NCI-H187 treated with DMSO at 0.1 percent for 48 hours (cell line): ENCODE results near the gene DCBLD2.

ENCODE experiments used
- DNase-seq: peaks from one replicate; lab custom pipeline; 2025; lab: John Stamatoyannopoulos, UW

DCBLD2 gene

DNA sequence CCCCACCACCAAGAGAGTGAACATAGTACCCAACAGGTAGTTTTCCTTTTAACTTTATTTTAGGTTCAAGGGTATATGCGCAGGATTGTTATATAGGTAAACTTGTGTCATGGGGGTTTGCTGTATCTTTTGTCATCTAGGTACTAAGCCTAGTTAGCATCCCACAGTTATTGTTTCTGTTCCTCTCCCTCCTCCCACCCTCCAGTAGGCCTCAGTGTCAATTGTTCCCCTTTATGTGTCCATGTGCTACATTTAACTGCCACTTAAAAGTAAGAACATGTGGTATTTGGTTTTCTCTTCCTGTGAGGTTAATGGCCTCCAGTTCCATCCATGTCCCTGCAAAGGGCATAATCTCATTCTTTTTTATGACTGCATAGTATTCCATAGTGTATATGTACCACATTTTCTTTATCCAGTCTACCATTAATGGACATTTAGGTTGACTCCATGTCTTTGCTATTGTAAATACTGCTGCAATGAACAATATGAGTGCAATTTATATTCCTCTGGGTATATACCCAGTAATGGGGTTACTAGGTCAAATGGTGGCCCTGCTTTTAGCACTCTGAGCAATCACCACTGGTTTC, 72.2 kb downstream of the DCBLD2 start:
- no peak for DNase-seq

GRCh38 chr3:98827221-98827920, 74.1 kb downstream of the DCBLD2 start:
- DNase-seq: no peak

DNA sequence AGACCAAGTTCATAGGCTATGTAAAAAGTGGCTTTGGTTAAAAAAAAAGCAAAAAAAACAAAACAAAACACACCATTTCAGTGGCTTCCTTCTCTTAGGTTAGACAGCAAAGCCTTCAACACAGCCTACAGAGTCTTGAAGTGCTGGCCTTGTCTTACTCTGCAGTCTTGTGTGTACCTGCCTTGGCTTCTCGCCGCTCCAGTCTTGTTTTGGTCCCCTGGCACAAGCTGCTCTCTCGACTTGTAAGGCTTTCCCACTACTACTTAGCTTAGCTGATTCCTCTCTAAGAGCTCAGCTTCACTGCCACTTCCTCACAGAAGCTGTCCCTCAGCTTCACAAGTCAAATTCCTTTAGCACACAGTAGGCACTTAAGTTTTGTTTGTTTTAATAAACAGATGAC, 75.4 kb downstream of the DCBLD2 start:
- no peak for DNase-seq

DNA sequence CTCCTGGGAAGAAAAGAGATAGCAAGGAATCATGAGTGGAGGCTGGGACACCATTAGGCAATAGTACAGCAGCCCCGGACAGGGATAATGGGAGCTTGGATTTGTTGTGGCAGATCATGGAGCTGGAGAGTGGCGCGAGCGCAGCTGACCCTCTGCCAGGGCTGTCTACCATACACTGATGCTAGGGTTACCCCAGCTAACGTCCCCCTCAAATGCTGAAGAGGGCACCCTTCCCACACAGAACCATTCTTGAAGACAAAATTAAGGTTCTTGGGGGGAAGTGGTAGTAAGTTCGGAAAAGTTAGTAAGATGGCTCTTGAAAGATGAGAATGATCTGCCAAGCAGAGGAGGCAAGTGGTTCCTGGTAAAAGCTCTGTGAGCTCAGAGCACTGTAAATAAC, 77.2 kb downstream of the DCBLD2 start:
- no peak for DNase-seq

GRCh38 chr3:98823791-98824190, 77.7 kb downstream of the DCBLD2 start:
- no peak for DNase-seq

- DNase-seq: no peak
Observed at GRCh38 chr3:98821063-98821462, 80.4 kb downstream of the DCBLD2 start.

- peak; percentile 24 for DNase-seq
Observed at GRCh38 chr3:98817547-98818041, 83.9 kb downstream of the DCBLD2 start.

DNA sequence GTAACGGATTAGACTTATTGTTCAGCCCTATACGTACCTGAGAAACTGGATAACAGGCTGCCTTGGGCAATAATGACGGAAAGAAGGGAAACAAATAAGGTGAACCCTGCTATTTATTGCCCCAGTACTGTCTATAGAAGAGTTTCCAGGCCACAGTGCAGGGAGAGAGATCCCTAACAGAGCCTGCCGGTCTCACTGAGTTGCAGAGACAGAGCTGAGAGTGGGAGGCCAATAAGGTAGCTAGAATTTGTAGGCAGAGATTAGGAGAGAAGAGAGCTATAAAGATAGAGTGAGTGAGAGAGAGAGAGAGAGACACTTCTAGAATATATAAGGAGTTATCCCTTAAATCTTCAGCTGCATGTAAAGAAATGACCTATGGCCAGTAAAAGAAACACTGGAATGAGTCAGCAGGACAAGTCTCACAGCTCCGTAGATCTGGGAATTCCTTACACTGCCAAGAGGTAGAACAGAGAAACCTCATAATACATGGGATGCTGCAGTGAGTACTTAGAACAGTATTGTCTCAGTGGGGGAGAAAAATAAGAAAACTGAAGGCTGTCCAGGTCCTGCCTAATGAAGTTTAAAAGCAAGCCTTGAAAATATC, 86.6 kb downstream of the DCBLD2 start:
- no peak for DNase-seq

GRCh38 chr3:98812851-98813374, 88.6 kb downstream of the DCBLD2 start:
- peak; percentile 44 for DNase-seq

- no peak for DNase-seq
Observed at GRCh38 chr3:98811048-98811447, 90.4 kb downstream of the DCBLD2 start.

- DNase-seq: no peak
Observed at GRCh38 chr3:98809557-98809956, 91.9 kb downstream of the DCBLD2 start.

GRCh38 chr3:98808071-98808470, 93.4 kb downstream of the DCBLD2 start:
- no peak for DNase-seq

- no peak for DNase-seq
Observed at GRCh38 chr3:98807561-98807960, 93.9 kb downstream of the DCBLD2 start.

DNA sequence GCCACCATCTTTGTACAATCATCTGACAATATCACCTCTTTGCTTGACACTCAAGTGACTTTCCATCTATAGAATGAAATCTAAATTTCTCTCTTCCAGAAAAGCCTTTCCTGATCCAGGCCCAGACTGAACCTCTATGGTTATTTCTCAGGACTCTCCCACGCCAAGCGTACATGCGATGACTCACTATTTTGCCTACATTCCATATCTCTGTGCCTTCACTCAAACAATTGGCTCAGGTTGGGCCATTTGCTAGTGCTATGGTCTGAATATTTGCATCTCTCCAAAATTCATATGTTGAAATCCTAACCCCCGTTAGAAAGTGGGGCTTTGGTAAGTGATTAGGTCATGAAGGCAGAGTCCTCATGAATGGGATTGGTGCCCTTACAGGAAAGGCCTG, 94.5 kb downstream of the DCBLD2 start:
- no peak for DNase-seq

- DNase-seq: no peak
Observed at GRCh38 chr3:98806521-98806920, 95.0 kb downstream of the DCBLD2 start.

DNA sequence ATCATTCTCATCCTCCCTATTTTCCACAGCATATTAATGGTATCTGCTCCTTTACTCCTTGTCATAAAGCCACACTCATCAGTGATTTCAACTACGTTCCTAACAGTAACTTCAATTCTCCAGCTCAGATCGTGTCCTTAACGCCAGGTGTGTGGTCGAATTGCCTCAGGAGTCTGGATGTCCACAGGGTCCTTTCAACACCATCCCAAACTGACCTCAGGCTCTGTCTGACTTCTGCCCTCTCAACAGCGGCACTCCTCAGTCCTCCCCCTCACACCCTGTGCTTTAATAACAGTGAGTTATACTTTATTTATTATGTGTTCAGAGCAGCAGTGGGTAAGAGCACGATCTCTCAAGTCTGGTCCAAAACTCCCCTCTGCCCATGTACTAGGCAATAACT, 95.9 kb downstream of the DCBLD2 start:
- no peak for DNase-seq

GRCh38 chr3:98801043-98801747, 100.3 kb downstream of the DCBLD2 start:
- no peak for DNase-seq

- DNase-seq: no peak
Observed at GRCh38 chr3:98800401-98800800, 101.1 kb downstream of the DCBLD2 start.

- no peak for DNase-seq
Observed at GRCh38 chr3:98799479-98799878, 102.0 kb downstream of the DCBLD2 start.

DNA sequence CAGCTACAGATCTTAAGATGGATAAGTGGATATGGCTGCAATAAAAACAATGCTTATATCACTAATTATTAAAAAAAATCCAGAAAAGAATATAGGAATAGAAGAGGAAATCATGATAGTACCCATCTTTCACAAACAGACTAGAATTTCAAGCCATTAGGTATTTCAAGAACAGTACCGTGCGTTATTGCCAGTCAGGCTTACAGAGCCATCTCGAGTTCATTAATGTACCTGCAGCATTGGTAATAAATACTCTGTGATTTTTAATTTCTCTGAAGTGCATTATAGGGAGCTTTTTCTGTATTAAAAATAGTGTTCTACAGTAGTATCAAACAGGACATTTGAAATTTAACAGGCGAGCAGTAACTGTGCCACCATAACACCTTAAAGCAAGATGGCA, 102.7 kb downstream of the DCBLD2 start:
- DNase-seq: no peak

DNA sequence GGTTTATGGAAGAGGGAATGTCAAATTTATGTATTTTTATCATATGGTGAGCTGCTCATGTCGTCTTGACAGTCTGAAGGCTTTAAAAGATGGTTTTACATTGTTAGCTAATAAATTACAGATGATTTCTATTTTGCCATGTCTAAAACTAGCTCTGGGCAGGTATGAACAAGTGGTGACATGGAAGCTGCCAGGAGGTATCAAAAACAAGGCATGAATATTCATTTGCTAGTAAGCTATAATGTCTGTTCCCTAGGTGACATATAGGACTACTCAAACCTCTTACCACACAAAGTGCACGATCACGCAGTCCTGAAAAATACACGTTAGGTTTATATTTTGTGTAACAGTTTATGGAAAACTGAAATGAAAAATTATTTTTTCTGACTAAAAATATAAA, 103.6 kb downstream of the DCBLD2 start:
- DNase-seq: no peak

GRCh38 chr3:98796334-98796733, 105.2 kb downstream of the DCBLD2 start:
- no peak for DNase-seq

DNA sequence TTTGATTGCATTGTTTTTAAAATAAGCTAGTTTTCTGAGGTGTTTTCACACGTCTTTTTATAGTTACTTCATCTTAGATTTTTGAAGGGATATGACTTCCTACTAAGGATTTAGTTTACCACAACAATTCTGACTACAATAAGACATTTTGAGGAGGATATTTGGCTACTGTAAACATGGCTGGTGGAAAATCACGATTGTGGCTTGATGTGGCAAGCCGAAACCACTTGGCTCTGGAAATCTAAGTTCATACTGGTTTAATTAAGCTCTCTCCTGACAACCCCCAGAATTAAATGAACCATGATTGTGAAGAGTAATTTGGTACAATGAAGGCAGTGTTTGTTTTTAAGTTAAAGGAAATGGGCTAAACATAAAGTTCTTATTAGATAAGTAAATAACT, 107.5 kb downstream of the DCBLD2 start:
- DNase-seq: no peak
